ENCODE results near the gene PDE4B.
"Not testable (repeated sequence)": the region's sequence is repeated elsewhere in the genome, so short reads cannot be mapped to it uniquely, and the experiment has no call there.

PDE4B gene

GRCh38 chr1:65958561-65959350 lies 166.1 kb downstream of the PDE4B start:
- peak; percentile 59 for DNase-seq

GRCh38 chr1:65959896-65960567 lies 167.3 kb downstream of the PDE4B start:
- no peak for DNase-seq

GRCh38 chr1:65963156-65963888 lies 170.6 kb downstream of the PDE4B start:
- DNase-seq = no peak

GRCh38 chr1:65964123-65964522 lies 171.4 kb downstream of the PDE4B start:
- no peak for DNase-seq

GRCh38 chr1:65965112-65965996 lies 172.7 kb downstream of the PDE4B start:
- DNase-seq = peak; percentile 97

- DNase-seq = not testable (repeated sequence)
Observed at GRCh38 chr1:65967492-65967891, 174.8 kb downstream of the PDE4B start.

- DNase-seq = no peak
Observed at GRCh38 chr1:65971547-65971946, 178.9 kb downstream of the PDE4B start.

GRCh38 chr1:65975708-65976107 lies 183.0 kb downstream of the PDE4B start:
- DNase-seq = no peak

GRCh38 chr1:65979136-65980044 lies 186.7 kb downstream of the PDE4B start:
- DNase-seq = no peak

- no peak for DNase-seq
Observed at GRCh38 chr1:65980237-65980636, 187.5 kb downstream of the PDE4B start.

GRCh38 chr1:65983500-65983899 lies 190.8 kb downstream of the PDE4B start:
- DNase-seq = no peak

GRCh38 chr1:65985393-65986066 lies 192.8 kb downstream of the PDE4B start:
- DNase-seq = no peak

GRCh38 chr1:65986146-65986545 lies 193.5 kb downstream of the PDE4B start:
- DNase-seq = no peak

- DNase-seq = no peak
Observed at GRCh38 chr1:65990161-65990560, 197.5 kb downstream of the PDE4B start.

- no peak for DNase-seq
Observed at GRCh38 chr1:65991694-65992093, 199.0 kb downstream of the PDE4B start.

- DNase-seq = peak; percentile 83
Observed at GRCh38 chr1:65992165-65992821, 199.6 kb downstream of the PDE4B start.

GRCh38 chr1:65992831-65993271 lies 200.2 kb downstream of the PDE4B start:
- peak; percentile 55 for DNase-seq

- peak; percentile 70 for DNase-seq
Observed at GRCh38 chr1:65994223-65994622, 201.5 kb downstream of the PDE4B start.

GRCh38 chr1:65995336-65995735 lies 202.6 kb downstream of the PDE4B start:
- no peak for DNase-seq

GRCh38 chr1:65995928-65996327 lies 203.2 kb downstream of the PDE4B start:
- no peak for DNase-seq
